HepG2 (cell line): ENCODE measurements around the gene UBE3D. TPM values are rescaled to one million over a fixed set of nuclear protein-coding genes. Genes with fewer than 3 reads are reported as not detected.

ENCODE experiments used
- FOXK2 ChIP-seq: fragments of 450-650 bp; IDR thresholded peaks from 2 replicates; pipeline ENCODE4 v1.6.1; 2016
- MAF1 ChIP-seq: sonication (generic); formaldehyde crosslinking; IDR thresholded peaks from 2 replicates; pipeline ENCODE4 v1.5.0; 2020; ENCODE audit warnings: missing genetic modification reagents, borderline replicate concordance
- MXI1 ChIP-seq: IDR thresholded peaks from 3 replicates; pipeline ENCODE4 v1.6.1; 2012; ENCODE audit warnings: low read depth, low read length, inconsistent platforms, borderline replicate concordance
- NR3C1 ChIP-seq: sonication (generic); formaldehyde crosslinking; IDR thresholded peaks from 2 replicates; pipeline ENCODE4 v1.4.0; 2020; ENCODE audit warnings: missing genetic modification reagents
- SNAPC4 ChIP-seq: sonication (generic); formaldehyde crosslinking; IDR thresholded peaks from 2 replicates; pipeline ENCODE4 v1.4.0; 2020; ENCODE audit warnings: mild to moderate bottlenecking, missing genetic modification reagents
- SP140L ChIP-seq: sonication (generic); formaldehyde crosslinking; IDR thresholded peaks from 2 replicates; pipeline ENCODE4 v1.4.0; 2020; ENCODE audit warnings: missing genetic modification reagents, borderline replicate concordance
- THYN1 ChIP-seq: sonication (generic); formaldehyde crosslinking; IDR thresholded peaks from 2 replicates; pipeline ENCODE4 v1.8.1; 2023; ENCODE audit warnings: low read depth, mild to moderate bottlenecking, moderate library complexity, missing genetic modification reagents, borderline replicate concordance
- U2AF2 ChIP-seq: fragments of 200-400 bp; formaldehyde crosslinking; IDR thresholded peaks from 2 replicates; pipeline ENCODE4 v1.6.1; 2017; ENCODE audit warnings: low read depth, mild to moderate bottlenecking, low read length
- ZNF101 ChIP-seq: sonication (generic); formaldehyde crosslinking; IDR thresholded peaks from 2 replicates; pipeline ENCODE4 v1.4.0; 2020; ENCODE audit warnings: mild to moderate bottlenecking, low read depth, missing genetic modification reagents, borderline replicate concordance
- ZNF251 ChIP-seq: sonication (generic); formaldehyde crosslinking; IDR thresholded peaks from 2 replicates; pipeline ENCODE4 v1.9.0; 2021; ENCODE audit warnings: mild to moderate bottlenecking, missing genetic modification reagents
- ZNF354B ChIP-seq: sonication (generic); formaldehyde crosslinking; IDR thresholded peaks from 2 replicates; pipeline ENCODE4 v1.8.0; 2022; ENCODE audit warnings: mild to moderate bottlenecking, missing genetic modification reagents
- ZNF382 ChIP-seq: sonication (generic); formaldehyde crosslinking; IDR thresholded peaks from 2 replicates; pipeline ENCODE4 v1.5.0; 2020; ENCODE audit warnings: missing genetic modification reagents, mild to moderate bottlenecking, borderline replicate concordance
- ZNF407 ChIP-seq: sonication (generic); formaldehyde crosslinking; IDR thresholded peaks from one replicate; pipeline ENCODE4 v1.5.1; 2020; ENCODE audit warnings: mild to moderate bottlenecking, missing genetic modification reagents; ENCODE audit errors: not compliant biosample characterization
- ZNF577 ChIP-seq: sonication (generic); formaldehyde crosslinking; IDR thresholded peaks from 2 replicates; pipeline ENCODE4 v1.4.0; 2020; ENCODE audit warnings: mild to moderate bottlenecking, low read depth, missing genetic modification reagents, borderline replicate concordance
- ZNF816 ChIP-seq: sonication (generic); formaldehyde crosslinking; IDR thresholded peaks from 2 replicates; pipeline ENCODE4 v1.8.0; 2022; ENCODE audit warnings: missing genetic modification reagents, mild to moderate bottlenecking, borderline replicate concordance
- polyA plus RNA-seq, 8 experiments: library from polyadenylated mRNA; depleted of rRNA in 3 of 8; stranded (reverse) in 7 of 8; unstranded in 1 of 8; fragments of >200 nt; fragmentation: Illumina TruSeq in 4 of 8; extraction: Trizol in 4 of 8; gene quantifications; 2 replicates each; pipeline versions ENCODE4 v1.2.1 to v1.2.3, GENCODE V29; 2011 to 2016; ENCODE audit warnings: low read depth in 4 of 8, missing spikeins in 1 of 8, mixed read lengths in 1 of 8; ENCODE audit not compliant: insufficient read depth in 1 of 8
- total RNA-seq, 5 experiments: library from RNA; depleted of rRNA; stranded (reverse); fragments of >200 nt; fragmentation: Illumina TruSeq; extraction: Trizol; gene quantifications; 2 replicates each; pipeline ENCODE4 v1.2.3, GENCODE V29; 2016; ENCODE audit warnings: low read depth in 1 of 5

UBE3D gene
- total and polyA plus RNA-seq, 2 of the 13 experiments (the other 11 are each of a cell fraction or from before 2014, with no cell fraction given) = 5.1 to 11.4 TPM

- TF ChIP-seq FOXK2 = no peak
- no peak for TF ChIP-seq ZNF407 (CRISPR knock-in tag)
- no peak for TF ChIP-seq NR3C1 (CRISPR knock-in tag)
- TF ChIP-seq ZNF251 = no peak
- peak; percentile 98 for TF ChIP-seq MXI1
- 0 out of 2 replicates have a peak, but pooled peaks have one; percentile 31 for TF ChIP-seq ZNF354B (CRISPR knock-in tag)
- peak; percentile 45; the same call in 1 of the 2 replicates for TF ChIP-seq MAF1 (CRISPR knock-in tag)
- TF ChIP-seq ZNF101 (CRISPR knock-in tag) = no peak
- peak; percentile 64; the same call in 1 of the 2 replicates for TF ChIP-seq SNAPC4 (CRISPR knock-in tag)
- TF ChIP-seq SP140L (CRISPR knock-in tag) = peak; percentile 86; the same call in 1 of the 2 replicates
- no peak for TF ChIP-seq ZNF382
- no peak for TF ChIP-seq THYN1
- TF ChIP-seq U2AF2 = no peak
- 0 out of 2 replicates have a peak, but pooled peaks have one; percentile 34 for TF ChIP-seq ZNF816 (CRISPR knock-in tag)
- no peak; the same call in 1 of the 2 replicates for TF ChIP-seq ZNF577 (CRISPR knock-in tag)
Measured at GRCh38 chr6:83067448-83068439, 2.1 kb upstream of the UBE3D start, which contains the start of gene DOP1A (continued).
